Esophagus muscularis mucosa (tissue), 4 donors: ENCODE measurements around the gene NDUFA6. TPM values are rescaled to one million over a fixed set of nuclear protein-coding genes. Genes with fewer than 3 reads are reported as not detected.
A peak's percentile ranks its signal among the peaks of the same experiment; 100 is the strongest.
"Not testable (repeated sequence)": the region's sequence is repeated elsewhere in the genome, so short reads cannot be mapped to it uniquely, and the experiment has no call there.

Source experiments
- DNase-seq: peaks from one replicate; pipeline ENCODE4 v3.0.0-alpha.2; 2017; ENCODE audit errors: extremely low spot score
- H3K27ac ChIP-seq, 4 donors: fragments of 200-600 bp; sonication (generic); replicated peaks in 1 of 4; 1 replicate in 3 of 4; 2 replicates in 1 of 4; pipeline ENCODE4 v1.5.1; 2016 to 2019; ENCODE audit warnings: mild to moderate bottlenecking in 1 of 4
- H3K27me3 ChIP-seq, 4 donors: fragments of 200-600 bp; sonication (generic); one replicate each; pipeline versions ENCODE4 v1.5.1 to v1.6.0; 2016 to 2019
- H3K36me3 ChIP-seq, 4 donors: fragments of 200-600 bp; sonication (generic); one replicate each; pipeline ENCODE4 v1.5.1; 2016 to 2019
- H3K4me1 ChIP-seq, 4 donors: fragments of 200-600 bp; sonication (generic); one replicate each; pipeline ENCODE4 v1.5.1; 2016 to 2019
- H3K4me3 ChIP-seq, 4 donors: fragments of 200-600 bp; sonication (generic); 1 replicate in 2 of 4; 2 replicates in 2 of 4; pipeline ENCODE4 v1.5.1; 2016 to 2019; ENCODE audit warnings: mild to moderate bottlenecking in 4 of 4, moderate library complexity in 1 of 4
- H3K9me3 ChIP-seq, 4 donors: fragments of 200-600 bp; sonication (generic); 1 replicate in 3 of 4; 2 replicates in 1 of 4; pipeline ENCODE4 v1.5.1; 2016 to 2019
- EP300 ChIP-seq: sonication (generic); formaldehyde crosslinking; IDR thresholded peaks from one replicate; pipeline ENCODE4 v1.6.1; 2017; ENCODE audit warnings: antibody characterized with exemption
- POLR2A ChIP-seq: fragments of 450-650 bp; IDR thresholded peaks from one replicate; pipeline ENCODE4 v1.6.1; 2017; ENCODE audit warnings: antibody characterized with exemption, moderate library complexity, mild to moderate bottlenecking, low read depth
- POLR2AphosphoS5 ChIP-seq, 2 donors: sonication (generic); formaldehyde crosslinking; IDR thresholded peaks; one replicate each; pipeline ENCODE4 v1.6.1; 2017; ENCODE audit warnings: antibody characterized with exemption in 2 of 2
- WGBS: methylation state at CpG from one replicate; pipeline ENCODE4 v1.1.5; 2018; 5-methylcytosine and 5-hydroxymethylcytosine counted together
- intact Hi-C: fragments of 100-400 bp; cut with DNase I; formaldehyde crosslinking; loops from one replicate; pipeline ENCODE4 v1.15.1; 2023
- total RNA-seq, 4 donors: library from RNA; depleted of rRNA; stranded (reverse); fragments of >200 nt; gene quantifications; one replicate each; pipeline versions ENCODE4 v1.1.0 to v1.2.1, GENCODE V29; 2016
- TF ChIP-seq, protein P1 (sequence below), 3 experiments: fragments of 200-600 bp in 2 of 3; fragments of 450-650 bp in 1 of 3; sonication (generic) in 2 of 3; IDR thresholded peaks; one replicate each; pipeline ENCODE4 v1.5.1; 2017 to 2019; ENCODE audit warnings: antibody characterized with exemption in 3 of 3, mild to moderate bottlenecking in 2 of 3, moderate library complexity in 1 of 3

Gene NDUFA6
- total RNA-seq, 4 donors from 2014 or later = 54.0 to 90.9 (median 75.8) TPM

GRCh38 chr22:42074846-42075676 lies 15.5 kb downstream of the NDUFA6 start:
- intact Hi-C loops = no loop called here
- H3K4me3 ChIP-seq = peak overlapping the region; percentile 71 to 82 (median 76)
- peak overlapping the region; percentile 91 to 92 (median 92) for H3K27ac ChIP-seq
- no peaks in the 10 kb centered on the region for H3K27me3 ChIP-seq
- no peak for DNase-seq
- 71% methylated on average over 9 of the region's 9 CpGs for WGBS
- H3K36me3 ChIP-seq = peaks cover 0 to 21% (median 17%) of the 10 kb centered on the region in 4 donors
- peaks cover 49 to 76% (median 69%) of the 10 kb centered on the region in 4 donors for H3K4me1 ChIP-seq
- TF ChIP-seq, protein P1, sequence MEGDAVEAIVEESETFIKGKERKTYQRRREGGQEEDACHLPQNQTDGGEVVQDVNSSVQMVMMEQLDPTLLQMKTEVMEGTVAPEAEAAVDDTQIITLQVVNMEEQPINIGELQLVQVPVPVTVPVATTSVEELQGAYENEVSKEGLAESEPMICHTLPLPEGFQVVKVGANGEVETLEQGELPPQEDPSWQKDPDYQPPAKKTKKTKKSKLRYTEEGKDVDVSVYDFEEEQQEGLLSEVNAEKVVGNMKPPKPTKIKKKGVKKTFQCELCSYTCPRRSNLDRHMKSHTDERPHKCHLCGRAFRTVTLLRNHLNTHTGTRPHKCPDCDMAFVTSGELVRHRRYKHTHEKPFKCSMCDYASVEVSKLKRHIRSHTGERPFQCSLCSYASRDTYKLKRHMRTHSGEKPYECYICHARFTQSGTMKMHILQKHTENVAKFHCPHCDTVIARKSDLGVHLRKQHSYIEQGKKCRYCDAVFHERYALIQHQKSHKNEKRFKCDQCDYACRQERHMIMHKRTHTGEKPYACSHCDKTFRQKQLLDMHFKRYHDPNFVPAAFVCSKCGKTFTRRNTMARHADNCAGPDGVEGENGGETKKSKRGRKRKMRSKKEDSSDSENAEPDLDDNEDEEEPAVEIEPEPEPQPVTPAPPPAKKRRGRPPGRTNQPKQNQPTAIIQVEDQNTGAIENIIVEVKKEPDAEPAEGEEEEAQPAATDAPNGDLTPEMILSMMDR (IDR thresholded peaks at IDR 0.05) = no peak
- TF ChIP-seq POLR2A = no peak
- TF ChIP-seq EP300 = no peak
- no peak for TF ChIP-seq POLR2AphosphoS5 (IDR thresholded peaks at IDR 0.05)
- no peaks in the 10 kb centered on the region for H3K9me3 ChIP-seq

- no peak for DNase-seq
- no peaks in the 10 kb centered on the region for H3K9me3 ChIP-seq
- peaks cover 55 to 84% (median 76%) of the 10 kb centered on the region in 4 donors for H3K4me1 ChIP-seq
- H3K36me3 ChIP-seq = peaks cover 0 to 21% (median 17%) of the 10 kb centered on the region in 4 donors
- intact Hi-C loops = no loop called here
- peak; percentile 3 for TF ChIP-seq EP300
- TF ChIP-seq, protein P1 (IDR thresholded peaks at IDR 0.05) = peak; percentile 24 to 54 (median 31)
- no peak for TF ChIP-seq POLR2A
- TF ChIP-seq POLR2AphosphoS5 (IDR thresholded peaks at IDR 0.05) = peak; percentile 36 to 52
- 8% methylated on average over 1 of the region's 55 CpGs for WGBS
- peak within 1 kb of the TSS; percentile 91 to 92 (median 92) for H3K27ac ChIP-seq
- peak within 1 kb of the TSS; percentile 71 to 82 (median 76) for H3K4me3 ChIP-seq
- H3K27me3 ChIP-seq = no peaks in the 10 kb centered on the region
Measured at GRCh38 chr22:42074132-42074811, 16.3 kb downstream of the NDUFA6 start, which contains the start of gene PHETA2. Gene PHETA2 (plus strand): TSS chr22:42074248. CDS start chr22:42077294, 3,046 bp downstream.

DNA sequence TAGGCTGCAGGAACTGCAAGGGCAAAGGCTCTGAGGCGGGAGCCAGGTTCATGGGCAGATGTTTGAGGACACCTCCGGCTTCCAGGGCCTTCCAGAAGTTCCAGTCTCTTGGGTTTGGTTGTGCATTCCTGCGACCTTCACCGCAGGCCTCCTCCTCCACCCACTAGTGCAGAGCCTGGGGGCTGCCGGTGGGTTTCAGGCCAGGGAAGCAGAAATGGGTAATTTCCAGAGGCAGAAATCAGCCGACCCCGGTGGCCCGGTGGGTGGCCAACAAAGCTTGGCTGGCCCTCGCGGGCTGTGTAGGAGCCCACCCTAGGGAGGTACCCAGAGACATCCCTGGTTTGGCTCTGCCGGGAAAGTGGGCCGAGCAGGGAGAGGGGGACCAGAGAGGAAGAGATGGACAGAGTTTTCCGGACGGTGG lies 16.9 kb downstream of the NDUFA6 start:
- TF ChIP-seq POLR2AphosphoS5 (IDR thresholded peaks at IDR 0.05) (no peak), EP300 (no peak), POLR2A (no peak)
- TF ChIP-seq, protein P1 (IDR thresholded peaks at IDR 0.05) = no peak

GRCh38 chr22:42072606-42073330 lies 17.8 kb downstream of the NDUFA6 start:
- no peak overlapping the region for H3K4me3 ChIP-seq
- peaks cover 44 to 77% (median 68%) of the 10 kb centered on the region in 4 donors for H3K4me1 ChIP-seq
- intact Hi-C loops = no loop called here
- no peak for DNase-seq
- peaks cover 3 to 26% (median 21%) of the 10 kb centered on the region in 4 donors for H3K36me3 ChIP-seq
- no peak for TF ChIP-seq POLR2A
- no peak for TF ChIP-seq POLR2AphosphoS5 (IDR thresholded peaks at IDR 0.05)
- no peak for TF ChIP-seq EP300
- TF ChIP-seq, protein P1 (IDR thresholded peaks at IDR 0.05) = no peak
- H3K9me3 ChIP-seq = no peaks in the 10 kb centered on the region
- 86% methylated on average over 8 of the region's 8 CpGs for WGBS
- peak overlapping the region in 2 of 4 donors; percentile 3 to 41 for H3K27ac ChIP-seq
- H3K27me3 ChIP-seq = no peaks in the 10 kb centered on the region

More for the DNA sequence above, 16.9 kb downstream of the NDUFA6 start:
- H3K27ac ChIP-seq = peak overlapping the region; percentile 91 to 92 (median 92)
- no peaks in the 10 kb centered on the region for H3K27me3 ChIP-seq
- intact Hi-C loops = no loop called here
- H3K4me1 ChIP-seq = peaks cover 52 to 84% (median 75%) of the 10 kb centered on the region in 4 donors
- DNase-seq = no peak
- peaks cover 0 to 21% (median 17%) of the 10 kb centered on the region in 4 donors for H3K36me3 ChIP-seq
- 65% methylated on average over 14 of the region's 14 CpGs for WGBS
- H3K4me3 ChIP-seq = peak overlapping the region; percentile 71 to 82 (median 76)
- H3K9me3 ChIP-seq = no peaks in the 10 kb centered on the region

- 58% methylated on average over 7 of the region's 7 CpGs for WGBS
- DNase-seq, H3K9me3 ChIP-seq, intact Hi-C loops, H3K27me3 ChIP-seq: not testable (repeated sequence)
- Histone ChIP-seq H3K36me3 (peaks cover 14 to 26% (median 23%) of the 10 kb centered on the region in 4 donors), H3K4me3 (peak overlapping the region; percentile 65 to 92 (median 77)), H3K4me1 (peaks cover 41 to 67% (median 58%) of the 10 kb centered on the region in 4 donors), H3K27ac (peak overlapping the region; percentile 92 to 95 (median 92))
Measured at GRCh38 chr22:42071508-42071907, 19.1 kb downstream of the NDUFA6 start.
